ENCODE data around the gene S1PR3.

Gene S1PR3

GRCh38 chr9:89038382-89039103 lies 47.3 kb downstream of the S1PR3 start:
- no peak for DNase-seq (ENCODE audit: low spot score)

GRCh38 chr9:89039104-89039465 lies 47.8 kb downstream of the S1PR3 start:
- no peak for DNase-seq (ENCODE audit: low spot score)

GRCh38 chr9:89039664-89040063 lies 48.4 kb downstream of the S1PR3 start:
- DNase-seq (ENCODE audit: low spot score) = no peak

GRCh38 chr9:89042984-89043383 lies 51.7 kb downstream of the S1PR3 start:
- DNase-seq (ENCODE audit: low spot score) = no peak

- DNase-seq (ENCODE audit: low spot score) = no peak
Observed at GRCh38 chr9:89044104-89044503, 52.8 kb downstream of the S1PR3 start.

- DNase-seq (ENCODE audit: low spot score) = no peak
Observed at GRCh38 chr9:89044881-89045280, 53.6 kb downstream of the S1PR3 start.

- DNase-seq (ENCODE audit: low spot score) = no peak
Observed at GRCh38 chr9:89046832-89047231, 55.6 kb downstream of the S1PR3 start.

GRCh38 chr9:89047667-89048066 lies 56.4 kb downstream of the S1PR3 start:
- DNase-seq (ENCODE audit: low spot score) = no peak

- DNase-seq (ENCODE audit: low spot score) = no peak
Observed at GRCh38 chr9:89048616-89049015, 57.3 kb downstream of the S1PR3 start.

- no peak for DNase-seq (ENCODE audit: low spot score)
Observed at GRCh38 chr9:89049646-89050045, 58.4 kb downstream of the S1PR3 start.

GRCh38 chr9:89051421-89052025 lies 60.3 kb downstream of the S1PR3 start:
- DNase-seq (ENCODE audit: low spot score) = no peak

GRCh38 chr9:89052470-89053097 lies 61.3 kb downstream of the S1PR3 start:
- peak; percentile 13 for DNase-seq (ENCODE audit: low spot score)

- DNase-seq (ENCODE audit: low spot score) = no peak
Observed at GRCh38 chr9:89053301-89053700, 62.0 kb downstream of the S1PR3 start.
